Suppressor macrophage (primary cell): ENCODE data around the gene GPR132.

Experiments used
- DNase-seq, 4 experiments: peaks; one replicate each; pipeline ENCODE4 v3.0.0-alpha.2; 2020 to 2022

GPR132 gene

GRCh38 chr14:105074601-105075053, 9.4 kb upstream of the GPR132 start:
- DNase-seq = no peak

GRCh38 chr14:105073720-105074600, 8.7 kb upstream of the GPR132 start:
- no peak for DNase-seq

GRCh38 chr14:105072892-105073719, 7.9 kb upstream of the GPR132 start:
- DNase-seq = no peak

DNA sequence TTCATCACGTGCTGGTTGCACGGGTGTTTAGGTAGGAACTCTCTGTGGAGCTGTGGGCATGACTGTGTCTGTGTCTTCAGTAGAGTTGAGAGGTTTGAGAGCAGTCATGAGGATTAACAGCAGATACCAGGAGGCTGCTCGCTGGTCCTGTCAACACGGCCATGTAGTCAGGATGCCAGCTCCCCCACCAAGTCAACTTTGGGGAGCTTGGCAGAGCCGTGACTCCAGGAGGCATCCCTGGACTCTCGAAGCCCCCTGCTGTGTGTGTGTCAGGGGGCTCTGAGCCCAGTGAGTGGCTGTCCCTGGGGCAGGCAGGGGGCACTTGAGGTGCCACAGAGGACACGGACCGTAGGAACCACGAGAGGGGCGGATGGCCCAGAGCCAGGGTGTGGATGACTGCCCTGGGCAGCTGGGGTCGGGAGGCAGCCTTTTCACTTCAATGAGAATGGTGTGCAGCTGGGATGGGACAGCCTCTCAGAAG, 7.2 kb upstream of the GPR132 start:
- no peak for DNase-seq

DNA sequence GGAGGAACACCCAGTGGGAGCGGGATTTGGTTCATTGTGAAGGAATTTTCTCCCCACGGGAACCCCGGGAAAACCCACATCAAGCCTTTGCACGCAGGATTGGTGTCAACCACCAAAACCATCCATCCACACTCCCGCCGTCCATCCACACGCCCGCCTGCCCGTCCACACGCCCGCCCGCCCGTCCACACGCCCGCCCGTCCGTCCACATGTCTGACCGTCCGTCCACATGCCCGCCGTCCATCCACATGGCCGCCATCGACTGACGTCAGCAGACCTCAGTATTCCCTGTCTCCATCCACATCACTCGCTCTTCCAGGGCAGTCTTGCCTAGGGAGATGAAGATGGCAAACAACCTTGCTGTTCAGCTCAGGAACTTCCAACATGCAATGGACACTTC, 6.7 kb upstream of the GPR132 start:
- no peak for DNase-seq

DNA sequence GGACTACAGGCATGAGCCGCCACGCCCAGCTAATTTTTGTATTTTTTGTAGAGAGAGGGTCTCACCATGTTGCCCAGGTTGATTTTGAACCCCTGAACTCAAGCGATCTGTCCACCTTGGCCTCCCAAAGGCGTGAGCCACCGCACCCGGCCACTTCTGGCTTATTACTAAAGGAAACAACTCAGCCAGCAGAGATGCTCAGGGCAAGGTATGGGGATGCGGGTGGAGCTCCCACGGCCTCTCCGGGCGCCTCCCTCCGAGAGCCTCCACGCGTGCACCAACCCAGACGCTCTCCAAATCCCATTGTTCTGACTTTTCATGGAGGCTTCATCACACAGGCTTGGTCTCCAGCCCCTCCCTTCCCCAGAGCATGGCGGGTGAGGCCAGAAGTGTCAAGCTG, 6.1 kb upstream of the GPR132 start:
- DNase-seq = no peak

DNA sequence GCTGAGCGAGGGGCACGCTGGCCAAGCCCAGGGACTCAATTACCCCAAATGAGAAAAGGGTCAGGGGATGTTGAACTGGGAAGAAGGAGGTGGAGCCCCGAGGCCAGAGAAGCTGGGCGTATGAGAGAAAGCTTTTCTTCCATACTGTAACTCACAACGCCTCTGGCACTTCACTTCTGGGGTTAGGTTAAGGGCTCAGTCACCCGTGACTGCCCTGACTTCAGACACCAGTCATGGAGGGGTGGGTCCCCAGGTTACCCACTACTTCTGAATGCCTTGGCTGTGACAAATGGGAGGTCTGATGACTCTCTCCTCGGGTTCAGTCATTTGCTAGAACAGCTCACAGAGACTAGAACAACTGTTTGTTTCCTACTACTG, 5.5 kb upstream of the GPR132 start:
- DNase-seq = peak; percentile 41 to 78 (median 64)

DNA sequence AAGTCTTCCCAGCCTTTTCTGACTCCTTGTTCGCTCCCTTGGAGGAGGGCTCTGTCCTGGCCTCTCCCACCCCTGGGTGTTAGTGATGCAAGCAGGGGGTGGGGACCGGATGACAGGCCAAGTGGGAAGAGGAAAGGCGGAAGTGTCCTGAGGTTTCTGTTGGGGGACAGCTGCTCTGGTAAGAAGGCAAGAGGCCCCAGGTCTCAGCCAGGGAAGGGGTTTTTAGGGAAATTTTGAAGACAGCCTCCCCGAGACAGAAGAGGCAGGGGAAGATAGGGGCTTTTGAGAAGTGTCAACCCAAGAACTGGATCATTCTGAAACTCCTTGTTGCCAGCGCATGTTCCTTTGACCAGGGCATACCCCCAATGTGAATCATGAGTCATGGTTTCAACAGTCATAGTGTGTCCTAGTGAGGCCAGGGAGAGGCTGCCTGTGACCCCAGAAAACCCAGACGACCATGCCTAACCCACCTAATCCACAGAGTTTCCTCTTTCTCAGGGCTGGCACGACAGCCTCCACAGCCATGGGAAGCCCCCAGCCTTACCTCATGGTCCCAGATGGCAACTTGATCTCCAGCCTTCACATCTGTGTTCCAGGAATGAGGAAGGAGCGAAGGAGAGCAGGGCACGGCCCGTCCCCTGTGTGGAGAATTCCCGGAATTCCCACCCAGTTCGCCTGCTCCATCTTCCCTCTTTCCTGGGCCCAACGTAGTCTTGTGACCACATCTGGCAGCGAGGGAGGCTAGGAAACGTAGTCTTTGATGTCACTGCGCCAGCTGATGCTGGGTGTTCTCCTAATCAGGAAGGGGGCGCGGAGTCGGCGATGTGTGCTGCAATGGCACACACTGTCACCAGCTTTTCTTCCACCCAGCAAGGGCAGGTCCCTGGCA, 4.9 kb upstream of the GPR132 start:
- DNase-seq = peak; percentile 87 to 94 (median 93)

GRCh38 chr14:105069522-105069870, 4.3 kb upstream of the GPR132 start:
- no peak for DNase-seq

DNA sequence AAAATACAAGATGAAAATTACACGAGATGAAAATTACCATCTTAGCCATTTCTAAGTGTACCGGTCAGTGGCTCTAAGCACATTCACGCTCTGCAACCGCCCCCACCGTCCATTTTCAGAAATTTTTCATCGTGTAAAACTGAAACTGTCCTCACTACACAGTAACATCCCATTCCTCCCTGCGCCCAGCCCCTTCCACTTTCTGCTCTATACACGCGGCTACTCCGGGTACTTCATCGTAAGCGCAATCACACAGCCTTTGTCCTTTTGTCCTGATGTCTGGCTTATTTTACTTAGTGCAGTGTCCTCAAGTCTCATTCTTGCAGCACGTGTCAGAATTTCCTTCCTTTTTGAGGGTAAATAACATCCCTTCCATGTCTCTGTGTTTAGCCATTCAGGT, 3.6 kb upstream of the GPR132 start:
- DNase-seq = peak in 3 of 4 experiments; percentile 32 to 48 (median 39)

- no peak for DNase-seq
Observed at GRCh38 chr14:105067969-105068301, 2.7 kb upstream of the GPR132 start.

GRCh38 chr14:105067140-105067968, 2.1 kb upstream of the GPR132 start:
- peak; percentile 35 to 65 (median 60) for DNase-seq

DNA sequence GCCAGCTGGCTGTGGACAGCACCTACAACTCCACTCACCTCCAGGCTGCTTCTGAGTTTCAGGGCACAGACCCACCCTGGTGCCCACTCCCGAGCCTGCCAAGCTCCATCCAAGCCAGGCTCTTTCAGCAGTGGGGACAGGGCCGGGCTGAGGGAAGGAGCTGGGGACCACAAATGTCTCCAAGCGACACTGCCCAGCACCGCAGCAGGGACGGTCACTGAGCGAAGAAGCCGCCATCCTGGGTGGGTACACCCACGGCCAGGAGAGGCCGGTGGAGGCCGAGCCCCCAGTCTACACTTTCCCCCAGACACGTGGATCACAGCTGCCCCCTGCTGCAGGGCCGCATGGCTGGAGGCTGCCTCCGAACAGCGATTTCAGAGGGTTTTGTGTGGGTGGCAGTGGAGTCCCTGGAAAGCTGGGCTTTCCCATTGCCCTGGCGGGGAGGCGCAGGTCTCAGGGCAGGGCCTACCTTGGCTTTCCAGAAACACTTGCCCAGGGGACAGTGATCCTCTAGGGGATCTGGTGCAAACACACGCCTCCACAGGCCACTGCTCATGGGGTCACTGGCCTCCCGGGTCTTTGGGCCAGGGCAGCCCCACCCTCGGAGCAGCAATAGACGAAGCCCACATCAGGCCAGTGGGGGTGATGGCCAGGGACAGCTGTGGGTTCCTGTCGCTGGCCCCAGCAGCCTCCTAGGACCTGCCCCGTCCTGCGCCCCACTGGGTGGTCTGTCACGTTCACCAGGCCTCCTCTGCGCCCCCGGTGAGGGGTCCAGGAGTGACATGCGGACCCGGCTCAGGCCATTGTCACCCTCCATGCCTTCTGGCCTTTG, 1.2 kb upstream of the GPR132 start:
- no peak for DNase-seq

DNA sequence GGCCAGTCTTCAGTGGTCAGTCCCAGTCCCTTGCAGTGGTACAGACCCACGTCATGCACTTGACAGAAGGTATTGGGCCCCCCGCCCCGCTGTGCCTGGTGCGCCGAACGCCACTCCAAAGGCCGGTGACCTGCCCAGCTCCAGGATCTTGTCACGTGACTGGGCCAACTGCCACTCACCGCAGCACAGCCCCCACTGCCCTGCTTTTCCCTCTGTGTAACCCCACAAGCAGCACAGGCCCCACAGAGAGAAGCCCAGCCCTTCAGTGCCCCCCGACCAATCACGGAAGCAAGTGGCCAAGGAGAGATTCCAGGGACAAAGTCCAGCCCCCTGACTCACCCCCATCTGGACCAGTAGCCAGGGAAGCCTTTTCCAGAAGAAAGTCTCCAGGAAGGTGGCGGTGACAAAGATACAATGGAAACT, 498 bp downstream of the GPR132 start:
- peak; percentile 43 to 71 (median 52) for DNase-seq

- DNase-seq = no peak
Observed at GRCh38 chr14:105064001-105064400, 1.2 kb downstream of the GPR132 start.

DNA sequence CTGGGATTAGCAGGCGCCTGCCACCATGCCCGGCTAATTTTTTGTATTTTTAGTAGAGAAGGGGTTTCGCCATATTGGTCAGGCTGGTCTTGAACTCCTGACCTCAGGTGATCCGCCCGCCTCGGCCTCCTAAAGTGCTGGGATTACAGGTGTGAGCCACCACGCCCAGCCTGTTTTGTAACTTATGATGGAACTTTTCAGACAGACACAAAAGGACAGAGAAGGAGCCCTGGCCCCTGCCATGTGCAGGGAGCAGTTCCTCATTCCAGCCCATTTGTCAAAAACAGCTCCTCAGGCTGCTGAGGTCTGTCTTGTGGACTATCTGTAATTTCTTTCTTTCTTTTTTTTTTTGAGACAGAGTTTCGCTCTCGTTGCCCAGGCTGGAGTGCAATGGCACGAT, 1.7 kb downstream of the GPR132 start:
- DNase-seq = peak; percentile 58 to 78 (median 77)

- DNase-seq = peak in 3 of 4 experiments; percentile 48 to 49 (median 48)
Observed at GRCh38 chr14:105063056-105063455, 2.2 kb downstream of the GPR132 start.

DNA sequence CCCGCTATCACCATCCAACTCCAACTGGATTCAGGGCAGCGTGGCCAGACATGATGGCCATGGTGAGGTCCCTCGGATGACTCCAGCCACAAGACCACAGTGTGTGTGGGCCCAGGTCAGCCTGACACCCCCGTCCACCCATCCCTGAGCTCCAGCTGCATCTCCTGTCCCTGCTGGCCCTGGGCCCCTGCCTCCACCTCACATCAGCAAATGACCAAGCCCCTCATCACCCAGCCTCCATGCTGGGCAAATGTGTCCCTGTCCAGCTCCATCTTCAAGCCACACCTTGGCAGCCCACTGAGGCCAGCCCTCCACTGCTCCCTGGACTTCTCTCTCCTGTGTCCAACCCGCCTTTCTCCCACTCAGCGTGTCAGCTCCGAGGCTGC, 3.2 kb downstream of the GPR132 start:
- no peak for DNase-seq

DNA sequence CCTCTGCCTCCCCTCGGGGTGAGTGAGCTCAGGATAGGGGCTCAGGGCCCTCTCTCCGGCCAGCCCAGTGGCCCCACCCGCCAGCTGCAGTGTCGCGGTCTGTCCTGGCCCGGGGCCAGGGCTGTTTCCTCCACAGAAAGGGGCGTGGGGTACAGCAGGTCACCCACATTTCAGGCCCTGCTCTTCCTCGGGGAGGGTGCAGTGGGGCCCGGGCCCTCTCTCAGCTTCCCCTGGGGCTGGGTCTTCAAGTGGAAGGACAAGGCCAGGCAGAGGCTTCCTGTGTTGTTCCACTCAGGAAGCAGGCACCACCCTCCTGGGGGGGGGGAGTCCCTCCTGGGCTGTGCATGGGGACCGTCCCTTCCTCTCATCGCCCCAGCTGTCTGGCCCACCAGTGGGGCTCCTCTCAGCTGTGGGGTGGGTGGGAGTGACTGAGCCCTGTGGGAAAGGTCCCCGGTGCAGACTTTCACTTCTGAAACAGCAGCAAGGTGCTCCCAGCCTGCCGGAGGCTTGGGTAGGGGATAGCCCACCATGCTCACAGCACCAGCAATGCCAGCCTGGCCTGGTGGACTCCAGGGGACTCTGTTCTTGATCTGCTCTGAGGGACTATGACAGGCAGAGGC, 3.7 kb downstream of the GPR132 start:
- DNase-seq = peak; percentile 48 to 75 (median 58)

GRCh38 chr14:105060751-105061427, 4.3 kb downstream of the GPR132 start:
- DNase-seq = peak; percentile 81 to 90 (median 85)
